Head of caudate nucleus (tissue), 42 donors: ENCODE results near the gene CCDC116.
A peak's percentile ranks its signal among the peaks of the same experiment; 100 is the strongest.
"Not testable (repeated sequence)": the region's sequence is repeated elsewhere in the genome, so short reads cannot be mapped to it uniquely, and the experiment has no call there.

Source experiments
- DNase-seq, 42 donors: peaks; one replicate each; pipeline versions ENCODE4 v3.0.0 to v3.0.0-alpha.2; 2020 to 2021; ENCODE audit warnings: mixed read lengths in 7 of 42
- intact Hi-C: fragments of 100-400 bp; cut with DNase I; formaldehyde crosslinking; loops from one replicate; pipeline ENCODE4 v1.15.0; 2022

CCDC116 gene

DNA sequence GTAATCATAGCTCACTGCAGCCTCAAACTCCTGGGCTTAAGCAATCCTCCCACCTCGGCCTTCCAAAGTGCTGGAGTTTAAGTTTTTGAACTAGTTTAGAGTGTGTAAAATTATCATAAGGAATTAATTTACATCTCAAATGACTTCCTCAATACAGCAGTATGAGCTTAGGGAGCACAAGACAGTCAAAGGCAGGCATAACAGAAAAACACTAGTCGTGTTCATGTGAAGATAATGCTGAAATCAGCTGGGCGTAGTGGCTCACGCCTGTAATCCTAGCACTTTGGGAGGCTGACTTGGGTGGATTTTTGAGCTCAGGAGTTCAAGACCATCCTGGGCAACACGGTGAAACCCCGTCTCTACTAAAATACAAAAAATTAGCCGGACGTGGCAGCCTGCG, 28.6 kb upstream of the CCDC116 start:
- intact Hi-C loops, result no loop called here
- no peak for DNase-seq

DNA sequence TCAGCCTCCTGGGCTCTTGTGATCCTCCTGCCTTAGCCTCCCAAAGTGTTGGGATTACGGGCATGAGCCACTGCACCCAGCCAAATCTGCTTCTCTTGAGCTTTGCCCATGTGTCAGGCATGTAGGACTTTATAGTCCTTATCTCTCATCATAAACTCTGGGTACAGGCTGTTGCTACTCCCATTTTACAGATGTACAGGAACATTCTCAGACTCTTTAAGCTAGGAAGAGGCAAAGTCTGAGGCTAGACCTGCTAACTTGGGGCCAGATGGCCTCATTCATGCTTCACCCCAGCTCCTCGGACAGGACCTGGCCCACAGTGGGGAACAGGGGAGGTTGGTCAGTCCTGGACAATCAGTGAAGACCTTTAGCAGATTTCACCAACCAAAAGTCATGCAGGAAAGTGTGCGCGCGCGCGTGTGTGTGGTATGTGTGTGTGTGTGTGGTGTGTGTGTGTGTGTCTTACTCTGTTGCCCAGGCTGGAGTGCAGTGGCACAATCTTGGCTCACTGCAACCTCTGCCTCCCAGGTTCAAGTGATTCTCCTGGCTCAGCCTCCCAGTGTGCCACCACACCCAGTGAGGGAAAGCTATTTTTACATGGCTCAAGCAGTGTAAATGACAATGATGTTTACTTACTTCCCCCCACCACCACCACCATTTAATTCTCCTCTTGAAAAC, 26.5 kb upstream of the CCDC116 start:
- no peak for DNase-seq
- intact Hi-C loops, result no loop called here

DNA sequence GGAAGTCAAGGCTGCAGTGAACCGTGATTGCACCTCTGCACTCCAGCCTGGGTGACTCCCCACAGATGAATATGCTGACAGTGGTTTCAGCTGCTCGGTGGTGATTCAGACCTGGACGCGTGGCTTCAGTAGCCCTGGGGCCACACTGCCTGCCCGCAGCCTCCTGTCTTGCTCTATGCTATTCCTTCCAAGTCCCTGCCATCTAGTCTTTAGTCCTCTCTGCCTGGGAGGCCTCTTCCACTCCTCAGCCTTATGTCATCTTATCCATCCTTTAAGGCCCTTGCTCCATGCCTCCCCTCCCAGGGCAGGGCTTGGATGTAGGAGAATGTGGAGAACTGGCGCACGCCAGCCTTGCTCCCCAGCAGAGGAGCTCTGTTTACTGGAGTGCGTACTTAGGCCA, 25.8 kb upstream of the CCDC116 start:
- no peak for DNase-seq
- intact Hi-C loops, result no loop called here

DNA sequence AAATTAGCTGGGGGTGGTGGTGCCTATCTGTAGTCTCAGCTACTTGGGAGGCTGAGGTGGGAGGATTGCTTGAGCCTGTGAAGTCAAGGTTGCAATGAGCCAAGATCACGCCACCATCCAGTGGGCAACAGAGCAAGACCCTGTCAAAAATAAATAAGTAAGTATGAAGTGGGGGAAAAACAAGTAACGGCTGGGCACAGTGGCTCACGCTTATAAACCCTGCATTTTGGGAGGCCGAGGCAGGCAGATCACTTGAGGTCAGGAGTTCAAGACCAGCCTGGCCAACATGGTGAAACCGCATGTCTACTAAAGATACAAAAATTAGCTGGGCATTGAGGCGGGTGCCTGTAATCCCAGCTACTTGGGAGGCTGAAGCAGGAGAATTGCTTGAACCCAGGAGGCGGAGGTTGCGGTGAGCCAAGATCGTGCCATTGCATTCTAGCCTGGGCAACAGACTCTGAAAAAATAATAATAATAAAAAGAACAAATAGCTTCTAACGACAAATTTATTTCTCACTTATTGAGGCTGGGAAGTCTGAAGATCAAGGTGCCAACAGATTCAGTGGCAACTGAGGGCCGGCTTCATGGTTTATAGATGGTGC, 22.9 kb upstream of the CCDC116 start:
- intact Hi-C loops, DNase-seq: not testable (repeated sequence)

DNA sequence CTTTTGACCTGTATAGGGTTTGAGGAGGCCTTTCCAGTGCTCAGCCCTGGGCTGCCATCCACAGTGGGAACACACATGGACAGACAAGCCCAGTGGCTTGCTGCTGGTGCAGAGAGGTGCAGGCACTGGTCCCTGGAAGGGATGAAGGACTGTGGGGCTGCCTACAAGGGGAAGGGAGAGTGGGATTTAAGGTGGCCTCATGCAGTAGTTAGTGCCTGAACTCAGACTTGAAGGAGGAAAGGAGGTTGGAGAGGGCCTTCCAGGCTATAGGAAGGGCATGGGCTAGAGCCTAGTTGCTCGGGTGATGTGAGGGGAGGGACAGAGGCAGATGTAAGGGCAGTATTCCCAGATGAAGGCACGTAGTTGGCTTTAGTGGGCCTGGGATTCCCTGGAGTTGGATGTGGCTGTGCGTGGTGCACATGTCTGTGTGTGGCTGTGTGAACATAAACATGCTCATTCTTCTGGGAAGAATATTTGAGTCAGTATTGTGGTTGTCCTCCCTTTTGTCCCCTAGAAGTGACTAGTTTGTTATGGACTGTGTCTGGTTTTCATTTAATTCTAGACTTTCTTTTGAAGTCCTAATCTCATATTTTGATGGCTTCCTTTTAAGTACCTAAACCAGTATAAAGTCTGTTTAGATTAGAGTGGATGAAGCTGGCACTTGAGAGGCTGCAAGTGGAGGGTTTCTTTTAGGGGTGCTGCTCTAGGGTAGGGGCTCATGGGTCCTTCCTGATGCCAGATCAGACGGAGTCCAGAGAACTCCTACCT, 21.2 kb upstream of the CCDC116 start:
- intact Hi-C loops, result no loop called here

DNA sequence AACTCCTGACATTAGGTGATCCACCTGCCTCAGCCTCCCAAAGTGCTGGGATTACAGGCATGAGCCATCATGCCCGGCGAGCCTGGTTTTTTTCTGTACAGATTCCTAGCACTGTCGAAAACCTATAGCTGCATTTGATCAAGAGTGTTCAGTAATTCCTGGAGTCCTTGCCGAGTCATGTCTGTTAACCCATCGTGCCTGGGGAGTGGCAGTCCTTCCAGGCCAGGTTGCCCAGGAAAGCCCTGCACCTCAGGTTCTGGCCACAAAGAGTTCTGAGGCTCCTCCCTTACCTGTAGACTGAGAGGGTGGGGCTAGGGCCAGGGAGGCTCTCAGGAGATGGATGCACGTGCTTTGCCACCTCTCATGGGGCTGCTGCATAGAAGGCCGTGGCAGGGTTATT, 19.7 kb upstream of the CCDC116 start:
- no peak for DNase-seq
- intact Hi-C loops, result no loop called here

More for the DNA sequence above, 21.2 kb upstream of the CCDC116 start:
- no peak for DNase-seq

DNA sequence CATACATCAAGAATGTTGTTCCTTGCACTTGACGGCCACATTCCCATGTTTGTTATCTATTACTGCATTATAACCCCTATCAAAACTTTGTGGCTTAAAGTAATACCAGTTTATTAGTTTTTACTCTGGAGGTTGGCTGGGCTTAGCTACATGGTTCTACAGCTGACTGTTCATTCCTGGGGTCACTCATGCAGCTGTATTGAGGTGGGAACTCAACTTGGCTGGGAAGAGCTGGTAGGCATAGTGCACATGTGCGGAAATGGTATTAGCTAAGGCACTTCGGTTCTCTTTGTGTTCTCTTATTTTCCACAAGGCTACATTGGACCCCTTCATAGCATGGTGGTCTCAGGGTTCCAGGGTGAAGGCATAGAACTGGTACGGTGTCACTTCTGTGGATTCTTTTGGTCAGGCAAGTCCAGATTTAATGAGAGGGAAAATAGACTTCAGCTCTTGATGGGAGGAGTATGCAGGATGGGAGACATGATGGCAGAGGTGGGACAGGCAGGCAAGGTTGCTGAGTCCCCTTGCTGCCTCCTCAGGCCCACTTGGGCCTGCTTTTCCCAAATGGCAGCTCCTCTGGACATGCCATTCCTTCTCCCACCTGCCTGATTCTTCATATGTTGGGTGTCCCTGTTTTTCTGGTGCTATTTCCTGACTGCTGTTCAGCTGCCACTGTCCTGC, 18.9 kb upstream of the CCDC116 start:
- intact Hi-C loops, result no loop called here
- DNase-seq, result no peak

DNA sequence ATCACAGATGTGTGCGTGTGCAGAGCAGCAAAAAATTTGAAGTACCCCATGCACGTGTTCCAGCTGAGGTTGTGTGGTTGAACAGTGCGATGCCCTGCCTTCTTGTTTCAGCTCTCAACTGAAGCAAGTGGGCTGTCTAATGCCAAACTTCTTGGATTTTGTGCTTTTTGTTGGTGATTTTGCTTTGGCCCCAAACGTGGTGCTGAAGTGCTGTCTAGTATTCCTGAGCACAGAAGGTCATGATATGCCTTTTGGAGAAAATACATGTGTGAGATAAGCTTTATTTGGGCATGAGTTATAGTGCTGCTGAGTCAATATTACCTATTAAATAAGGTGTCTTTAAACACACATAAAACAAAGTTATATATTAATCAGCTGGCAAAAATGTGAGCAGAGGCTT, 16.8 kb upstream of the CCDC116 start:
- no peak for DNase-seq
- intact Hi-C loops, result no loop called here

DNA sequence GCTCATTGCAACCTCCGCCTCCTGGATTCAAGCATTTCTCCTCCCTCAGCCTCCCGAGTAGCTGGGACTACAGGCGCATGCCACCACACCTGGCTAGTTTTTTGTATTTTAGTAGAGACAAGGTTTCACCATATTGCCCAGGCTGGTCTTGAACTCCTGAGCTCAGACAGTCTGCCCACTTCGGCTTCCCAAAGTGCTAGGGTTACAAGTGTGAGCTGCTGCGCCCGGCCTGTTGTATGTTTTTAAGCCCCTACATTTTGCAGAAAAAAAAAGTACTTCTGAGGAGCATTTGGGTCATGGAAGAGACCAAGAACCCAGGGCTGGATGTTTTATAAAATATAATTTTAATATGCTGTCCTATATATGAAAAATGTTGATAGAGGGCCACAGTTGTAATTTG, 15.2 kb upstream of the CCDC116 start:
- DNase-seq, result not testable (repeated sequence)

DNA sequence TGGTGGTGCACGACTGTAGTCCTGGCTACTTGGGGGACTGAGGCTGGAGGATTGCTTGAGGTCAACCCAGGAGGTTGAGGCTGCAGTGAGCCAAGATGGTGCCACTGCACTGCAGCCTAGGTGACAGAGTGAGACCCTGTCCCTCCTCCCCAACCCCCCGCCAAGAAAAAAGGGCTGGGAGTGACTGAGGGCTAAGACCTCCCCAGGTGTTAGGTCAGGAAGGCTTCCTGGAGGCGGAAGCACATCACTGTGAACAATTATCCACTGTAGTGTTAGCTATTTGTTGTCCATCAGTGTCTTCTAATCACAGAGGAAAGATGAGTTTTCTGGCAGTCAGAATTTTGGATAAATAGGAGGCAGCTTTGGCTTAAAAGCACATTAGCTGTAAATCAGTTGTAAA, 11.5 kb upstream of the CCDC116 start:
- DNase-seq, result no peak
- intact Hi-C loops, result no loop called here

More for the DNA sequence above, 15.2 kb upstream of the CCDC116 start:
- intact Hi-C loops, result not testable (repeated sequence)

DNA sequence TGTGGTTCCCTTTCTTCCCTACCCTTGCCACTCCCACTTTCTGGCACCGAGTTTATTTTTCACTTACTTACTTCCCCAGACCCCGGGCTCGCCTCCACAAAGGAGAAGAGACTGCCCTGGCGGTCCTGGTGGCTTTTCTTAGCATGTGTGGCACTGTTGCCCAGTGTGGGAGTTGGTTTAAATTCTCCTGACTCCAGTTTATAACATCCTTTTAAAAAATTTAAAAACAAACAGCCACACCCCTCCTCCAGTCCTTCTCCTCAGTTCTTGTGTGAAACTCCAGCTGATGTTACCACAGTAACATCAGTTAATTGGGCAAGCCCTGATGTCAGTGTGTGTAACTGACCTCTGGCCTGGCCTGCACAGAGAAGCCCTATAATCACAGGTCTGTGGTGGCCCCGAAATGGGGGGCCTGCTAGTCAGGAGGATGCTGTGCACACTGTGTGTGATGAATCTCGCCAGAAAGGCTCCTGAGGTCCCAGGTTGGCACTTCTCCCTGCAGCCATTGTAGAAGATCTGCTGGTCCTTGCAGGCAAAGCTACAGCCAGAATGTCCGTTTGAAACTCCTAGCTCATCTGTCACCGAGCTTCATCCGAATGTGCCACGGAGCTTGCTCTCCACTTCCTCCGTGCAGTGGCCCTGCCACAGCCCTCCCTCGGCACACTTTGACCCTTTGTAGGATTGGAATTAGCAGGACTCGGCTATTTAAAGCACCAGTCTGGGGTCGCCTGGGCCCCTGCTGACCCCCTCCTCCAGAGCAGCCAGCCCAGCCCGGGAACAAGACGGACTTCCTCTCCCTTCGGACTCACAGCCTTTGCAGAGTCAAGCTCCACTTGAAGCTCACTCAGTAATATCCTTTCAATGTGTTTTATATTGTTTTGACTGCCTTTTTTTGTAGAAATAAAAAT, 10.3 kb upstream of the CCDC116 start:
- intact Hi-C loops, result no loop called here
- DNase-seq, result peak in 5 of 42 donors; percentile 20 to 53 (median 33)

DNA sequence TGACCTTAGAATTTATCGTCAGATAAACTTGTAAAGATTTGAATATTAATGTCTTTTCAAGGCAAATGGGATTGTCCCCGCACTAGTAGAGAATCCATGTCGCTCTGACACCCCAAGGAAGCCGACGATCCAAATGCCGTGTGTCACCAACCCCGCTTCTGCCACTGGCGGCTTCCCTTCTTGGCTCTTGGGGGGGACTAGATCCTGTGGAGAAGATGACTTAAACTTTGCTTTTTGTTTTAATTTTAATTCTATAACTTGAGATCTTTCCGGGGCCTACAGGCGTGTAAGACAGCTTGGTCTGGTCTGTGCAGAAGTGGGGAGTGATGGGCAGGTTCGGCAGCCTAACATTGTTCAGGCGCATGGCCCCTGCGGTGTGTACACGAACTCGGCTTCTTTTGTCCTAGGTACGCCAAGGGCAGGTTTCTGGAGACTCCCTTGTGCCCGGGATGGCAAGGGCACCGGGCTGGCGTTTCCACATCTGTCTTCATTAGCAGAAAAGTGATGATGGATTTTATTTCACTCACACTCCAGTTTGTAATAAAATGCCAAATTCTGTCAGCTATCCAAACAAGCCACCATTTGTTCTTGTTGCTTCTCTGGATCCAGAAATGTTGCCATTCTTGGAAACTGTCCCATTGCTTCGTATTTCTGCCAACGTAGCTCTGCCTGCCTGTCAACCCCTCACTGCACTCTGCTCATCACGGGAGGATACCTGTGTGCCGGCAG, 9.5 kb upstream of the CCDC116 start:
- DNase-seq, result peak in 6 of 42 donors; percentile 6 to 54 (median 23)
- intact Hi-C loops, result no loop called here

DNA sequence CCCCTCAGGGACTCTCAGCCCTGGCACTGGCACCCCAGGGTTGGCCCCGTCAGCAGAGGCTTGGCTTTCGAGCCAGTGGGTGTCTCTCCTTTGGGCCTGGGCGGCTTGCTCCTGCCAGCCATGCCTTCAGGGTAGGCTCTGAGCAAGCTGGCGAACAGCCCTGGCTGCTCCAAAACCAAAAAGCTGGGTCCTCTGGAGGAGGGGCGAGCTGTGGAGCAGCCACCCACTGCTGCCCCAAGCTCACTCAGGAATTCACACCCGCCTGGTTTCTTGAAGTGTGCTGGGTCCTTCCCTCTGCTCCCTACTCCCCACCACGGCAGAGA, 9.0 kb upstream of the CCDC116 start:
- intact Hi-C loops, result no loop called here

DNA sequence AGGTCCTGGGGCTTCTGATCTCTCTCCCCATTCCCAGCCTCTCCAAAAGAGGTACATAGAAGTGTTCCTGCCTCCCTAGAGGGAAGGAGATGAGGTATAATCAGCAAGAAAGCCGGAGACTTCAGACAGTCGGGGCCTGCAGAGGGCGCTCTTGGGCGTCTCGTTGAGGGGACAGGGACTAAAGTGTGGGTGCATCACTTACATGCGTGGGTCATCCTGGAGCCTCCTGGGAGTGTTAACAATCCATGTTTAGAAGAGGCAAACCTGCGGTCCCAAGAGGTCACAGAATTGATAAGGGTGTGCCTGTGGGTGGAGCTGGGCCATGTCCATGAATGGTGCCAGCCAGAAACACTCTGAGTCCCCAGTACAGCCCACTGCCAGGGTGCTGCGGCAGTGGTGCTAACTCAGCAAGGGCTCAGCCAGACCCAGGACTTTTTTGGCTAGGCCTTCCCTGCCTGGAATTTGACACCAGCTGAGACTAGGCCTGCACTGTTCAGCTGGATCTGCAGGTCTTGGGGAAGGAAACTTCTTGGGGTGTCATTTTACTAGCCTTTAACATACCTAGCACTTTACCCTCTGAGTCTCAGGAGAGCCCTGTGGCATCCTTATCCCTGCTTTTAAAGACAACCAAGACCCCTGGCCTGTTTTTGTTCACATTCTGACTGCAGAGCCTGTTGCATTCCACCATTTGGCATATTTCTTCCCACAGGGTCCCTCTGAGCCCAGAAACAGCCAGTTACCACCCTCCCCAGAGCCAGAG, 8.3 kb upstream of the CCDC116 start:
- peak in 29 of 42 donors; percentile 23 to 74 (median 51) for DNase-seq
- intact Hi-C loops, result no loop called here

More for the DNA sequence above, 9.0 kb upstream of the CCDC116 start:
- DNase-seq, result peak in 20 of 42 donors; percentile 17 to 67 (median 34)

DNA sequence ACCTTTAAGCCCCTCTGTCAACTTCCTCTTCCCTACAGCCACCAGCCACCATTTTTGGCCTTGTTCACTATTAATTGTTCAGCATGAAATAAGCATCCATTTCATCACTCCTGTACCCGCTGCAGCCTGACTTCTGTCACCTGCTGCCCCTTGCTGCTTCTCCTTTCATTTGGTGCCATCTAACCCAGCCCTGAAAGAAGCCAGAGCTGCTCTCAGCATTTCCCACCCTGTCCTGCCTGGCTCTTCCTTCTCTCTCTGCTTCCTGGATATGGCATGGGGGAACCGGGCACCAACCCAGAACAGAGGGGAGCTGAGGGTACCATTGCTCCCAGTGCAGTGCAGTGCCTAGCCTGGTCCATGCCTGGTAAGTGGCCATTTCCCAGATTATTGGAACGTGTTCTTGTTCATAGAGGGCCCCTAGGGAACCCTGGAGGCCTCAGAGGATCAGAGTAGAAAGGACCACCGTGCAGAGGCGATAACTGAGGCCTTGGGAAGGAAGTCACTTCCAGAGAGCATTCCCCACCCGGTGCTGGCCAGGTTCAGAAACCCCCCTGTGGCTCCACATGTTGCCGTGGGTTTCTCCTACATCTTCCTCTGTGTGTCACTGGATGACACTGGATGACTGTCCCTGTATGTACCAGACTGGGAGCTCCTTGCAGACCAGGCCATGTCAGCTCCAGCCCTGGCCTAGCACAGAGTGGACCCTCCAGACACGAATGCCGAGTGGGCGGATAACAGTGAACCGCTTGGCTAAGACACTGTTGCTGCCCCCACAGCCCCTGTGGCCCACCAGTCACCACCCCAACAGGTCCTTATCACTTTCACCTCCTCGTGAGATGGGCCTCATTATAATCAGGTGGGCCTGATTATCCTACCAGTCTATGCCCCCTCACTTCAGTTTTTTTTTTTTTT, 7.4 kb upstream of the CCDC116 start:
- intact Hi-C loops, result loop anchor here (5.0 kb wide), 1 partner anchor 43 kb away; no protein-coding TSS in a partner anchor

DNA sequence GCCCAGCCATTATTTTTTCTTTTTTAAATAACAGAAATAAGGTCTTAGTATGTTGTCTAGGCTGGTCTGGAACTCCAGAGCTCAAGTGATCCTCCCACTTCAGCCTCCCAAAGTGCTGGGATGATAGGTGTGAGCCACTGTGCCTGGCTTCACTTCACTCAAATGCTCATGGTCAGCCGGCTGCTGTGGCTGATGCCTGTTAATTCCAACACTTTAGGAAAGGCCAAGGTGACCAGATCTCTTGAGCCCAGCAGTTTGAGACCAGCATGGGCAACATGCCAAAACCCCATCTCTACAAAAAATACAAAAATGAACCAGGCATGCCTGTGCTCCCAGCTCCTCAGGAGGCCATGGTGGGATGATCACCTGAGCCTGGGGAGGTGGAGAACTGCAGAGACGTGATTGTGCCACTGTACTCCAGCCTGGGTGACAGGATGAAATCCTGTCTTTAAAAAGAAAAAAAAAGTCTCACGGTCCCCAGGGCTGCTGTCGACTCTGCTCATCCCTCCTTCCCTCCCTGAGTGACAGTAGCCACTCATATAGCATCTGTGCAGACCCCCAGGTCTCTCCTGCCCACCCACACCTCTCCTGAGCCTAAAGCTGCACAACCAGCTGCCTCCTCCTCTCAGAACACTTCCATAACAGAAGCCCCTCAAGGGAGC, 6.4 kb upstream of the CCDC116 start:
- intact Hi-C loops, result loop anchor here (5.0 kb wide), 1 partner anchor 44 kb away; no protein-coding TSS in a partner anchor
- no peak for DNase-seq

More for the DNA sequence above, 7.4 kb upstream of the CCDC116 start:
- DNase-seq, result no peak
